Cardiac muscle cell (in vitro differentiated cells and primary cell): ENCODE data around the gene LEUTX. TPM values are rescaled to one million over a fixed set of nuclear protein-coding genes. Genes with fewer than 3 reads are reported as not detected.
"Not testable (repeated sequence)": the region's sequence is repeated elsewhere in the genome, so short reads cannot be mapped to it uniquely, and the experiment has no call there.

Source experiments
- DNase-seq, 2 donors: peaks; one replicate each; pipeline versions ENCODE4 v3.0.0 to v3.0.0-alpha.2; 2010 to 2017; ENCODE audit warnings: low read depth in 1 of 2, low spot score in 1 of 2
- H3K27ac ChIP-seq: fragments of 200-600 bp; sonication (generic); 2 replicates; pipeline ENCODE4 v1.5.1; 2016
- H3K27me3 ChIP-seq: fragments of 200-600 bp; sonication (generic); 2 replicates; pipeline ENCODE4 v1.6.0; 2016; ENCODE audit warnings: control low read depth
- H3K36me3 ChIP-seq: fragments of 200-600 bp; sonication (generic); 2 replicates; pipeline ENCODE4 v1.5.1; 2016; ENCODE audit warnings: control low read depth
- H3K4me1 ChIP-seq: fragments of 200-600 bp; sonication (generic); 2 replicates; pipeline ENCODE4 v1.8.1; 2017; ENCODE audit warnings: low read depth, mild to moderate bottlenecking, mixed run types
- H3K4me3 ChIP-seq: fragments of 200-600 bp; sonication (generic); 2 replicates; pipeline ENCODE4 v1.5.1; 2016; ENCODE audit warnings: mild to moderate bottlenecking
- H3K9me3 ChIP-seq: fragments of 200-600 bp; sonication (generic); 2 replicates; pipeline ENCODE4 v1.5.1; 2017; ENCODE audit warnings: low read depth, mild to moderate bottlenecking, control low read depth
- CTCF ChIP-seq: IDR thresholded peaks from 2 replicates; pipeline ENCODE4 v1.5.1; 2012; ENCODE audit warnings: low read depth, mild to moderate bottlenecking, low read length
- polyA plus RNA-seq: library from polyadenylated mRNA; unstranded; fragments of >200 nt; fragmentation: Nextera tagmentation; extraction: Ambion mirVana; gene quantifications from 2 replicates; pipeline ENCODE4 v1.2.1, GENCODE V29; 2016
- total RNA-seq: library from RNA; depleted of rRNA; stranded (reverse); fragments of >200 nt; gene quantifications from 2 replicates; pipeline ENCODE4 v1.2.3, GENCODE V29; 2016

Gene LEUTX
- total and polyA plus RNA-seq, 2 experiments from 2014 or later: not detected

DNA sequence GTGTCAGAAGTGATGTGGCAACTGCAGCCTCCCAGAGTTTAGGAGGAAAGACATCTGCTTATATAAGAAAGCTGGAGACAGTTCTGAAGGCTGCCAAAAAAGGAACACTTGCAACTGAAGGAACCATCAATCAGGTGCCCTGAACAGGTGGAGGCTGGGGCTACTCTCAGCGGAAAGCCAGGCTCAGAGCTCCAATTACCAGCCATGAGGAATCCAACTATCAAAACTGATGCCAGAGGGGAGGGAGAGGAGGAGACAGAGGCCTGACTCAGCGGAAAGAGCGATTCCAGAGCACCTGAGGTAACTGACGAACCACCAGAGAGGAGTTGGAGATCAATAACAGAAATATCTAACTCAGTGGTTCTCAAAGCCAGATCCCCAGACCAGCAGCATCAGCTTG lies 24.3 kb downstream of the LEUTX start:
- DNase-seq: no peak
- Histone ChIP-seq H3K4me3 (no peak overlapping the region), H3K4me1 (no peaks in the 10 kb centered on the region), H3K9me3 (no peaks in the 10 kb centered on the region), H3K36me3 (no peaks in the 10 kb centered on the region), H3K27ac (no peak overlapping the region), H3K27me3 (no peaks in the 10 kb centered on the region)
- no peak for TF ChIP-seq CTCF

- H3K27me3 ChIP-seq: no peaks in the 10 kb centered on the region
- no peak for TF ChIP-seq CTCF
- no peak for DNase-seq
Measured at GRCh38 chr19:39805104-39805503, 26.4 kb downstream of the LEUTX start.

GRCh38 chr19:39807846-39808364 lies 29.3 kb downstream of the LEUTX start:
- no peaks in the 10 kb centered on the region for H3K9me3 ChIP-seq
- no peaks in the 10 kb centered on the region for H3K36me3 ChIP-seq
- no peaks in the 10 kb centered on the region for H3K27me3 ChIP-seq
- H3K4me3 ChIP-seq: no peak overlapping the region
- DNase-seq: no peak
- H3K4me1 ChIP-seq: no peaks in the 10 kb centered on the region
- TF ChIP-seq CTCF: no peak
- no peak overlapping the region for H3K27ac ChIP-seq

More at GRCh38 chr19:39805104-39805503, 26.4 kb downstream of the LEUTX start:
- no peak overlapping the region for H3K4me3 ChIP-seq
- H3K36me3 ChIP-seq: no peaks in the 10 kb centered on the region
- H3K4me1 ChIP-seq: no peaks in the 10 kb centered on the region
- H3K27ac ChIP-seq: no peak overlapping the region
- H3K9me3 ChIP-seq: no peaks in the 10 kb centered on the region

DNA sequence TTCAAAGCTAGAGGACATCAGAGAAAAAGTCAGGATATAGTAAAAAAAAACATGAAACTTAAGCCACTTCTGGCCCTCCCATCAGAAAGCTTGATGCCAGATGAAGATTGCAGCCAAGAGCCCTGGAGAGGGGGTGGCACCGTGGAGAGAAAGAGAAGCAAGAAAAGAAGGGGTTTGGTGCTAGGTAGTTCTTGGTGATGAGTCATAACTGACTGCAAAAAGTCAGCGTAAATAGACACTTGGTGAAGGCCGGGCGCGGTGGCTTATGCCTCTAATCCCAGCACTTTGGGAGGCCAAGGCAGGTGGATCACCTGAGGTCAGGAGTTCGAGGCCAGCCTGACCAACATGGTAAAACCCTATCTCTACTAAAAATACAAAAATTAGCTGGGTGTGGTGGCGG lies 30.0 kb downstream of the LEUTX start:
- H3K9me3 ChIP-seq, H3K27me3 ChIP-seq, H3K4me1 ChIP-seq, H3K27ac ChIP-seq, H3K36me3 ChIP-seq, DNase-seq, H3K4me3 ChIP-seq: not testable (repeated sequence)

DNA sequence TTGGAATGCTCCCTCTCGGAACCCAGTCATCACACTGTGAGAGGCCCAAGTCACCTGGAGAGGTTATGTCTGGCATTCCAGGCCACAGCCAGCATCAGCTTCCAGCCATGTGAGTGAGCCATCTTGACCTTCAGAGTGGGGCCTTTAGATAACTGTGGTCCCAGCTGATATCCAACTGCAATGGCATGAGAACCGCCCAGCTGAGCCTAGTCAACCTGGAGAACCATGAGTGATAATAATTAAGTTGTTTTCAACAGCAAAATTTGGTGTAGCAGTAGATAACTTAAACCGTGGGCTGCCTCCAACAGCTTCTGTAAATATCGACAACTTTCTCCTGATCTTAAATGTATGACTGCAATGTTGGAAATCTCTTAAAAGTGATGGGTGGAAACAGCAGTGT lies 30.7 kb downstream of the LEUTX start:
- DNase-seq: no peak
- no peaks in the 10 kb centered on the region for H3K9me3 ChIP-seq
- no peaks in the 10 kb centered on the region for H3K36me3 ChIP-seq
- no peaks in the 10 kb centered on the region for H3K27me3 ChIP-seq
- H3K4me3 ChIP-seq: no peak overlapping the region
- no peaks in the 10 kb centered on the region for H3K4me1 ChIP-seq
- no peak for TF ChIP-seq CTCF
- no peak overlapping the region for H3K27ac ChIP-seq

DNA sequence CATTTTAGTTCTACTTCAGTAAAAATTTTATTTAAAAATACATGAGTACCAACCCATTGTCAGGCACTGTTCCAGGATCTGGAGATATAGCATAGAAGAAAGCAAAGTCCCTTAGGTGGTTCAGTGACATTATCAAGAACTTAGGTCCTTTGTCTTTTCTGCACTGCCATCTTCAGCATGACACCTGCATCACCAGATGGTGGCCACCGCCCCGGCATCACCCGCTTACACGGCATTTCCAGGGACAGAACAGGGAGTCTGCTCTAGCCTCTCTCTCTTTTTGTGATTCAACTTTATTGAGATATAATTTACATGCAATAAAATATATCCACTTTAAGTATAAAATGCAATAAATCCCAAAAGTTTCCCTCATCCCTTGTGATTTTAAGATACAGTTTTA lies 31.8 kb downstream of the LEUTX start:
- DNase-seq: no peak
- H3K9me3 ChIP-seq: no peaks in the 10 kb centered on the region
- no peak overlapping the region for H3K4me3 ChIP-seq
- no peaks in the 10 kb centered on the region for H3K27me3 ChIP-seq
- no peak overlapping the region for H3K27ac ChIP-seq
- no peaks in the 10 kb centered on the region for H3K4me1 ChIP-seq
- no peak for TF ChIP-seq CTCF
- no peaks in the 10 kb centered on the region for H3K36me3 ChIP-seq
